ENCODE data around the gene FRMD3. TPM values are rescaled to one million over a fixed set of nuclear protein-coding genes. Genes with fewer than 3 reads are reported as not detected.
A peak's percentile ranks its signal among the peaks of the same experiment; 100 is the strongest.

FRMD3 gene
- total RNA-seq, 3 donors from 2014 or later = 0.40 to 0.68 (median 0.43) TPM

DNA sequence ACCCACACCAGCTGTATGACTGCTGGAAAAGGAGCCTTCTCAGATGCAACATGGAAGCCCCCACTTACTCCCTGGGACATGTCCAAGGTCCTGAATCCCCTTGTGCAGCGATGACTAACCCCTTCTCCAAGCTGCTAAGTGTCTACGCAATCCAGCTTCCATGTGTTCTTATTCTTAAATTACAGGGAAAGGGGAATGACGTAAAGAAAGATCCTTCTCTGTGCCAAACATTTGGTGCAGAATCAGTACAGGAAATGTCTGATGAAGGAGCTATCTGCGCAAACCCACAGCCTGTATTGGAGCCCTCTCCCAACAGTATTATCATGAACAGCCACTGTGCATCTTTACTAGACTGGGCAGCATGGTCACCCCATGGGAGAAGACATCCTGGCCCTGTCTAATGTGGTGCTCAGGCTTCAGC is 183.2 kb downstream of the FRMD3 start:
- ATAC-seq = no peak
- no peak for DNase-seq
- H3K4me3 Mint-ChIP-seq = no peak overlapping the region
- H3K27me3 Mint-ChIP-seq (ENCODE audit: low read depth) = peaks cover 2% of the 10 kb centered on the region
- peaks cover 4% of the 10 kb centered on the region for H3K36me3 Mint-ChIP-seq (ENCODE audit: insufficient read depth)
- H3K4me1 Mint-ChIP-seq (ENCODE audit: low read depth) = no peaks in the 10 kb centered on the region
- H3K9me3 Mint-ChIP-seq = peaks cover 11% of the 10 kb centered on the region

DNA sequence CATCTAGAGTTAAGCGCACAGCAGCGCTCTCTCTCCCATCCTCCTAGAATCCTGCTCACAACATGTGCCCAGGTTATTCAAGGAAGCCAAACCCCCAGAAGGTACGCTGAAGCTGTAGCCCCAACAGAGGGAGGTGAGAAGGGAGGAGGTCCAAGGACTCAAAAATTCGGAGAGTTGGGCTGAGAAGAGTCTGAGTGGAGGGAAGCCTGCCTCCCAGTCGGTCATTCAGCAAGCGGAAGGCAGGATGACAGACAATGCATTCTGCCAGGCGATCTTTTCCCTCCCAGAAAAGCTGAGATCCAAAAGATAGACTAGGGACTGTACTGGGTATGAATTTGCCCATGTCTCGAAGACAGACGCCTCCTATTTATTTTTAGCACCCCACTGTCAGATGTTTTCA is 189.2 kb downstream of the FRMD3 start:
- DNase-seq = no peak
- Mint-ChIP-seq H3K9me3 (no peaks in the 10 kb centered on the region), H3K36me3 (ENCODE audit: insufficient read depth) (no peaks in the 10 kb centered on the region), H3K27me3 (ENCODE audit: low read depth) (no peaks in the 10 kb centered on the region), H3K4me3 (no peak overlapping the region), H3K4me1 (ENCODE audit: low read depth) (no peaks in the 10 kb centered on the region)
- no peak for ATAC-seq

DNA sequence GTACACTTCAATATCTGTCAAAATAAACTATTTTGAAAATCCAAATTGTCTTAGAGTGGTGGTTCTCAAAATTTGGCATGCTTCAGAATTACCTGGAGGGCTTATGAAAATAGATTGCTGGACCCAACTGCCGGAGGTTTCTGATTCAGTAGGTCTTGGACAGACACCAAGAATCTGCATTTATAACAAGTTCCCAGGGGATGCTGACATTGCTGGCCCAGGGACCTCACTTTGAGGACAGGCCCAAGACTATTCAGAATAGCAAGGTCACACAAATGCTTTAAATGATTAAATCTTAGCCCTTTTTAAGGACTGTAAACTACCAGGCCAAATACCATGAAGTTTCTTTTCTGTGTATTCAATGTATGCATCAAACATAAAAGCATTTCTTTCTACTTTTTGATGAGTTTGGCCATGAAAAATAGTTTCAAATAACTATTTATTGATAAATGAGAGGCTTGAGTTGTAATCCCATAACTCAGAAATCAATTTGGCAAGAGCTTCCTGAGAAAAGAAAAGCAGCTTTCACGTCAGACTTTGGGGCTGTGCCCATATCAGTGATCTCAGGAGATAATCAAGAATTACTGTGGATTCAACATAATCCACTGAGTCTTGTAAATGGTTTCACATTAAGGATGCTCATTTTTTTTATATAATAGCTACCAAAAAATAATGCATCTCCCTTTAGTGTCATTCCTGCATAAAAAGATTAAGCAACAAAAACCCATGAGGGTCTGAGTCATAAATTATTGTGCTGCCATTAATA is 191.4 kb downstream of the FRMD3 start:
- Mint-ChIP-seq H3K4me1 (ENCODE audit: low read depth) (no peaks in the 10 kb centered on the region), H3K27me3 (ENCODE audit: low read depth) (no peaks in the 10 kb centered on the region), H3K9me3 (no peaks in the 10 kb centered on the region), H3K4me3 (no peak overlapping the region), H3K36me3 (ENCODE audit: insufficient read depth) (peaks cover 2% of the 10 kb centered on the region)
- DNase-seq = no peak
- no peak for ATAC-seq

DNA sequence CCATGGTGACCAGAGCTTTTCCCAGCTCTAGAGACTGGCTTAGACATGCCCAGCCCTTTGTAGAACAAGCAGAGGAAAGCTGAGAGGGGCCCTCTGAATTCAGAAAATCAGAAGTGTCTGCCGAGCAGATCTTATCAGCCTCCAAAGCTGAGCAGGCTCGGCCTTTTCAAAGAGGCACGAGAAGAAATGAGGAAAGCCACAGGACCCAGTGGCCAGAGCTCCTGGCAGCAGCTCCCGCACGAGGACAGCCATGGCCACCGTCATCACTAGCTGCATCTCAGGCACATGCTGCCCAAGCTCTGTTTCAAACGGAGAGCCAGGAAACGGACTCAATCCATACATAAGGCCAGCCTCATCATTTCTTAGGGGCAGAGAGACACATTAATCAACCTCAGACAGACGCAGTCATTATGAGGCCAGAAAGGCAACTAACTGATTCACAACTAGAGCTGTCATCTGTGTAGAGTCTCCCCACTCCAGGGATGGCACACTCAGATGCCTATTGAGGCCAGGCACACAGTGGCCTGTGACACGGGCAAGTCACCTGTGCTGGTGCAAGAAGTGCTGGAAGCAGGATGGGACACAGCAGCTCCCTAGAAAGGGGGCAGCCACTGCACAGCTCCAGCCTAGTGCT is 194.7 kb downstream of the FRMD3 start:
- H3K27me3 Mint-ChIP-seq (ENCODE audit: low read depth) = no peaks in the 10 kb centered on the region
- H3K4me1 Mint-ChIP-seq (ENCODE audit: low read depth) = no peaks in the 10 kb centered on the region
- peaks cover 5% of the 10 kb centered on the region for H3K36me3 Mint-ChIP-seq (ENCODE audit: insufficient read depth)
- no peak overlapping the region for H3K4me3 Mint-ChIP-seq
- ATAC-seq (no peak), DNase-seq (no peak)
- H3K9me3 Mint-ChIP-seq = no peaks in the 10 kb centered on the region

DNA sequence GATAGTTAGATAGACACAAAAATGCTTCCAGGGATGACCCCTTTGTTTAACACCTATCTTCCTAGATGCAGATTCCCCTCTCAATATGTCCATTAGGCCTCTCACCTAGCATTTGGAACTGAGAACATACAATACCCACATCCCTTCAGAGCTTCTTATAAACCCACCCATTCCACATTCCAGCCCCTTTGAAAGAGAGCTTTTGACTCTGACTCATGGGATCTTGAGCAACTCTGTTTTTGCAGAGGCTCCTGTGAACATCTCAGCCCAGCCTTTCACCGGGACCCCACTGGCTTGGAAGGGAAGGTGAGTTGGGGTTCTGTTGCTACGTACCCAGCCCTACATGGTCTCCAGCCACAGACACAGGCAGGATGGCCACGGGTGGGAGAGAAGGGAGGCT is 195.5 kb downstream of the FRMD3 start:
- ATAC-seq (no peak), DNase-seq (no peak)
- Mint-ChIP-seq H3K9me3 (no peaks in the 10 kb centered on the region), H3K4me3 (no peak overlapping the region), H3K36me3 (ENCODE audit: insufficient read depth) (peaks cover 5% of the 10 kb centered on the region), H3K4me1 (ENCODE audit: low read depth) (no peaks in the 10 kb centered on the region), H3K27me3 (ENCODE audit: low read depth) (no peaks in the 10 kb centered on the region)

DNA sequence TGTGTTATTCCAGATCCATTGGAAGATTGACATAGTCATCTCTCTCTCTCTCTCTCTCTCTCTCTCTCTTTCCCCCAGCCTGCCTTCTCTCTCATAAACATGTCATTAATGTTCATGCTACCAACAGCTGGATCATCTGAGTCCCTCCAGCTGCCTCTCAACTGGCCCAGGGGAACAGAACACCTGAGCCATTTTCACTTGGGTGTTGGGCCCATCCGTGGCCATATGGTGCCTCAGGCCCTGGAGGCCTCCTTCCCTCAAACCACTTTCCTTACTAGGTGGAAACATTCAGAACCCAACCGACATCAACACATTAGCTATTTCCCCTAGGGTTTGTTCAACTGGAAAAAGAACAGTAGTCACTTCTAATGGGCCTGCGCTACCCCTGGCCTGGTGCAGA is 196.2 kb downstream of the FRMD3 start:
- Mint-ChIP-seq H3K27me3 (ENCODE audit: low read depth) (no peaks in the 10 kb centered on the region), H3K4me3 (no peak overlapping the region), H3K9me3 (no peaks in the 10 kb centered on the region), H3K4me1 (ENCODE audit: low read depth) (no peaks in the 10 kb centered on the region), H3K36me3 (ENCODE audit: insufficient read depth) (peaks cover 5% of the 10 kb centered on the region)
- ATAC-seq = no peak
- no peak for DNase-seq

DNA sequence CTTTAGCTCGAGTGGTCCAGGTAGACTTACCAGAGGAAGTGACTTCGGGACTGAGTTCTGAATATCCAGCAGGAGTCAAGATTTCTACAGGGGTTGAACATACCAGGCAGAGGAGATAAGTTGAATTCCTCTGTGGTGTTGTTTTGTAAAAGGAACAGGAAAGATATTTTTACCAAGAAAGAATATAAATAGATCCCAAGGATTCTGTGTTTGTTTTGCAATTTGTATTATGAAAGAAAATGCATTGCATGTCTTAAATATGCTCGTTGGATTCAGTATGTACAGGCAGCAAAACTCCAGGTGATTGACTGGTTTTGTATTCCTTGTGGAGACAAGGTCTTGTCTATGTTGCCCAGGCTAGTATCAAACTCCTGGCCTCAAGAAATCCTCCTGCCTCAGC is 197.8 kb downstream of the FRMD3 start:
- Mint-ChIP-seq H3K4me1 (ENCODE audit: low read depth) (no peaks in the 10 kb centered on the region), H3K36me3 (ENCODE audit: insufficient read depth) (peaks cover 5% of the 10 kb centered on the region), H3K27me3 (ENCODE audit: low read depth) (no peaks in the 10 kb centered on the region), H3K9me3 (no peaks in the 10 kb centered on the region), H3K4me3 (no peak overlapping the region)
- DNase-seq (no peak), ATAC-seq (no peak)

DNA sequence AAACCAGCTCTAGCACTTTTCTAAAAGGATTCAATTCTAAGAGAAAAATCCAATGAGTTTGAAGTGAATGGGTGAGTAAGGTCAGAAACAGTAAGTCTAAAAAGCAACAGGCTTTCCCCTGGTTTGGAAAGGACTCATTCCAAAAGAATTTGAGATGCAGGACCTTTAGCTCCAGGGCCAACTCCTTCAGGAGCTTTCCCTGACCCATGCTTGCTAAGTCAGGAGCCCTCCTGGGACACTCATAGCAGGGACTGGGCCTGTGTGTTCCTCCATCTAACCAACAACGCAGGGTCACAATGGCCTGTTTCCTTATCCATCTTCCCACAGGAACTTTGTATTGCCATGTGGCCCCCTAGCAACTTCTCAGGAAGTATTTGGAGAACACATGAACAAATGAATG is 198.8 kb downstream of the FRMD3 start:
- peaks cover 5% of the 10 kb centered on the region for H3K36me3 Mint-ChIP-seq (ENCODE audit: insufficient read depth)
- no peaks in the 10 kb centered on the region for H3K9me3 Mint-ChIP-seq
- H3K27me3 Mint-ChIP-seq (ENCODE audit: low read depth) = no peaks in the 10 kb centered on the region
- H3K4me1 Mint-ChIP-seq (ENCODE audit: low read depth) = no peaks in the 10 kb centered on the region
- DNase-seq (no peak), ATAC-seq (no peak)
- no peak overlapping the region for H3K4me3 Mint-ChIP-seq

DNA sequence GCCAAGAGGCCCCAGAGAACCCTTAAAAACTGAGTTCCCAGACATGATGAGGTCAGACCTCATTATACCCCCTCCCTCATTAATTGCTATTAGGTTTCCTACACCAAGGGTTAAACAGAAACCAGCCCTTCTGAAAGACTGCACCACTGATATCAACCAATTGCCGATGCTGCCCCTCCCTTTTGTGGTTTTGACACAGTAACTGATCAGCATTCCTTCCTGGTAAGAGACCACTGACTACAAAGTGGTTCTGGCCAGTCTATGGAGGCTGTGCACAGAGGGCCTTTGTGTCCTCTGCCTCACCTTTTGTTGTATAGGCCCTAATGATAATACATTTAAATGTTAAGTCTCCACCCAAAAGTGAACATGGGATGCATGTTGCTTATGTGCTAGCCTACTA is 201.5 kb downstream of the FRMD3 start:
- H3K4me3 Mint-ChIP-seq = no peak overlapping the region
- no peaks in the 10 kb centered on the region for H3K9me3 Mint-ChIP-seq
- no peaks in the 10 kb centered on the region for H3K4me1 Mint-ChIP-seq (ENCODE audit: low read depth)
- H3K27me3 Mint-ChIP-seq (ENCODE audit: low read depth) = no peaks in the 10 kb centered on the region
- peaks cover 3% of the 10 kb centered on the region for H3K36me3 Mint-ChIP-seq (ENCODE audit: insufficient read depth)
- no peak for DNase-seq
- ATAC-seq = no peak

DNA sequence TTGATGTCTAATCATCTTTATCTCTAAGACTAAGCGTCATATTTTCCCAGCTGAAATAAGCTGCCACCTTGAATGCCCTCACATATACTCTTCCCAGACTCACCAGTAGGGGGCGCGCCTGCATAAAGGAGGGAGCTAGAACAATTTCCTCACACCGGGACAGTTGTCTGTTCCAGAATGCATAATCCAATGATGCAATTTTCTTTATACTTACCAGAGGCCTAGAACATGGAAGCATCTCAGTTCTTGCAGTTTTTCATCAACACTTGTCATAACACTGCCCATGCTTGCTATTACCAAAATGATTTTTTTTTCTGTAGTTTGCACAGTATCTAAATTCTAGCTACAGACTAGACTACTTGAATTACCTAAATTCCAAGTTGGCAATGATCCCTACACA is 203.9 kb downstream of the FRMD3 start:
- no peaks in the 10 kb centered on the region for H3K36me3 Mint-ChIP-seq (ENCODE audit: insufficient read depth)
- no peaks in the 10 kb centered on the region for H3K9me3 Mint-ChIP-seq
- H3K4me3 Mint-ChIP-seq = no peak overlapping the region
- H3K27me3 Mint-ChIP-seq (ENCODE audit: low read depth) = no peaks in the 10 kb centered on the region
- peak; percentile 54 for DNase-seq
- no peaks in the 10 kb centered on the region for H3K4me1 Mint-ChIP-seq (ENCODE audit: low read depth)
- peak; percentile 46 to 48 for ATAC-seq

DNA sequence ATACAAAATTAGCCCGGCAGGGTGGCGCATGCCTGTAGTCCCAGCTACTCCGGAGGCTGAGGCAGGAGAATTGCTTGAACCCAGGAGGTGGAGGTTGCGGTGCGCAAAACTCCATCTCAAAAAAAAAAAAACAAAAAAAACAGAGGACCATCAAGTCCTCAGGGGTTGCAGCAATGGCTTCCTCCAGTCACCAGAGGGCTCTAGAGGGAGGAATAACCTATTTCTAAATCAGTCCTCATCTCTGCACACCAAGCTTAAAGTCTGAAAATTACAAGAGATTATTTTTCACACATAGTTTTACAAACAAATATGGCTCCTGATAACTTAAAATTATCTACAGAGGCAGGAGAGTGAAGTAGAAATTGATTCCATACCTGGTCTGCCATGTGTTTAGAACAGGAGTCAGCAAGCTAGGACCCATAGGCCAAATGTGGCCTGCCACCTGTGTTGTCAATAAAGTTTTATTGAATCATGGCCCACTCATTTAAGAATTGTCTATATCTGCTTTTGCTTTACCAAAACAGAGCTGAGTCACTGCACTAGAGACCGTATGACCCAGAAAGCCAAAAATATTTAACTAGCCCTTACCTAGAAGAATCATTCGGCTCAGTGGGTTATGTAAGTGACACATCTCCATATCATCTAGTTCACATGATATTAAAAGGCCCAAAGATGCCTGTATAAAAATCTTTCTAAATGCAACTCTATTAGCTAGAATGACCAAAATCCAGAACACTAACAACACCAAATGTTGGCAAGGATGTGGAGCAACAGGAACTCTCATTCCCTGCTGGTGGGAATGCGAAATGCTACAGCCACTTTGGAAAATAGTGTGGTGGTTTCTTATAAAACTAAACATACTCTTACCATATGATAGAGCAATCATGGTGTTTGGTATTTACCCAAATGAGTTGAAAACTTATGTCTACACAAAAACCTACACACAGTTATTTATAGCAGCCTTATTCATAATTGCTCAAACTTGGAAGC is 207.7 kb downstream of the FRMD3 start:
- Mint-ChIP-seq H3K27me3 (ENCODE audit: low read depth) (no peaks in the 10 kb centered on the region), H3K9me3 (no peaks in the 10 kb centered on the region), H3K36me3 (ENCODE audit: insufficient read depth) (no peaks in the 10 kb centered on the region), H3K4me3 (no peak overlapping the region), H3K4me1 (ENCODE audit: low read depth) (no peaks in the 10 kb centered on the region)
- ATAC-seq (no peak), DNase-seq (no peak)

DNA sequence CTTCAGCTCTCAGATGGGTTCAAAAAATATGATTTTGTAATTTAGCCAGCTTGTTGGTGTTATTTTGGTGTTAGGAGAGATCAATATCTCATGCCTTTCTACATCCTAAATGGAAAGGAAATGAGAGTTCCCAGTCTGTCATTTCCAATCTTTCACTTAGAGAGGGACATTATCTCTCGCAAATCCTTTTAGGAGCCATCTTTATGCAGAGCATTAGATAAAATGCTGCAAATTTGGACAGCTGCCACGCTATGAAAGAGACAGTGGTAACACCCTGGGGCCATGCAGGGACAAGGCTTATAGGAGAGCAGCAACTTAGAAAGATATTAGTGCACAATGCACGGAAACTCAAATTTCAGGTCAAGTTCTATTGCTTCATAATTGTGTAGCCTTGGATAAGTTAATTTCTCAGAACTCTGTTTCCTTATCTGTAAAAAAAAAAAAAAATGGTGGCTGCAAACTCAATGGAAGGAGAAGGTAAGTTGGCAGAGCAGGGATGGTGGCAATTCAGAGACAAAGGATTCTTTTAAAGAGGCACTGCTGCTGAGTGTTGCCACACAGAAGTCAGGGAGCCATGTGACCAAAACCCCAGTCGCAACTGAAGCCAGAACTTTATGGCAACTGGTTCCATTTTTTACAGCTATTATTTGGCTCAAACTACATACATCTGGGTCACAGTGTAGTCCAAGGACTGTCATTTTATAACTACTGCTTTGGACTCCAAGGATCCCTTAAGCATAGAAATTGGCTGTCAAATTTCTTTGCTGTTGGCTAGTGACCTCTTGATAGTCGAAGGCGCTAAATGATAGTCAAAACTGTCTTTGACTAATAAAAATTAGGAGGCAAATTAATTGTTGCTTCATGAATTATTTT is 210.2 kb downstream of the FRMD3 start:
- Mint-ChIP-seq H3K9me3 (peaks cover under 1% of the 10 kb centered on the region), H3K36me3 (ENCODE audit: insufficient read depth) (no peaks in the 10 kb centered on the region), H3K4me3 (no peak overlapping the region), H3K4me1 (ENCODE audit: low read depth) (no peaks in the 10 kb centered on the region), H3K27me3 (ENCODE audit: low read depth) (no peaks in the 10 kb centered on the region)
- ATAC-seq (no peak), DNase-seq (no peak)

DNA sequence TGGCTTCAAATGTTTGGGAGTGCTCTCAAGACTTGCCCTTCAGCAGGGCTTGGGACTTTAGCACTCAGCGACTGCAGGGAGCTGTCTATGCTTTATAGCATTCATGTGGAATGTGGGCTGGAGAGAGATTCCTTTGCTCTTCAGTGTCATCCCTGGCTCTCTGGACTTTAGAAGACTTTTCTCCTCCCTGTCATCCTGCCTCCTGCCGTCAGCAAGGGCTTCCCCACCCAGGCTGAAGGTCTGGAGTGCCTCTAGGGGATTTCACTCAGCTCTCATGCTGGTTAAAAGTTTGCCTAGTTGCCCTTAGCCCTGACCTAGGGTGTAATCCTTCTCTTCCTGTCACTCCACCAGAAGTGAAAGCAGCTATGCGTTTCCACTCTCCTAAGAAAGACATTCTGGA is 210.9 kb downstream of the FRMD3 start:
- no peaks in the 10 kb centered on the region for H3K27me3 Mint-ChIP-seq (ENCODE audit: low read depth)
- no peaks in the 10 kb centered on the region for H3K4me1 Mint-ChIP-seq (ENCODE audit: low read depth)
- no peak overlapping the region for H3K4me3 Mint-ChIP-seq
- H3K36me3 Mint-ChIP-seq (ENCODE audit: insufficient read depth) = no peaks in the 10 kb centered on the region
- DNase-seq (no peak), ATAC-seq (no peak)
- peaks cover 4% of the 10 kb centered on the region for H3K9me3 Mint-ChIP-seq

DNA sequence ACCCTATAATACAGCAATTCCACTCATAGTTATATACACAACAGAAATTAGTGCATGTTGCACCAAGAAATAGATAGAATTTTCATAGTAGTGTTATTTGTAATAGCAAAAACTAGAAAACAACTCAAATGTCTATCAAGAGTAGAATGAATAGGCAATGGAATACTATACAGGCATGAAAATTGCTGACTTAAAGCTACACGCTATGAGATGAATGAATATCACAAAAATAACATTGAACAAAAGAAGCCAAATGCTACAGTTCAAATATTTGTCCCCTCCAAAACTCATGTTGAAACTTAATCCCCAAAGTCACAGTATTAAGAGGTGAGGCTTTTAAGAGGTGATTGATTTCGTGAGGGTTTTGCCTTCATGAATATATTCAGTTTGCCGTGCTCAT is 215.1 kb downstream of the FRMD3 start:
- ATAC-seq (no peak), DNase-seq (no peak)
- Mint-ChIP-seq H3K4me1 (ENCODE audit: low read depth) (no peaks in the 10 kb centered on the region), H3K9me3 (peaks cover 18% of the 10 kb centered on the region), H3K4me3 (no peak overlapping the region), H3K27me3 (ENCODE audit: low read depth) (no peaks in the 10 kb centered on the region), H3K36me3 (ENCODE audit: insufficient read depth) (no peaks in the 10 kb centered on the region)
